DND-41 (cell line): ENCODE measurements around the gene FLVCR1.

Experiments used
- CTCF ChIP-seq: IDR thresholded peaks from 2 replicates; pipeline ENCODE4 v1.5.1; 2012; ENCODE audit warnings: borderline replicate concordance, low read length, moderate library complexity, mild to moderate bottlenecking; ENCODE audit not compliant: poor library complexity, severe bottlenecking; ENCODE audit errors: extremely low read depth
- EZH2 ChIP-seq: IDR thresholded peaks from 3 replicates; pipeline ENCODE4 v1.6.1; 2012; ENCODE audit warnings: borderline replicate concordance, low read depth, mild to moderate bottlenecking, moderate library complexity, low read length, inconsistent platforms; ENCODE audit not compliant: severe bottlenecking

- TF ChIP-seq CTCF, result no peak
- TF ChIP-seq EZH2, result no peak
These were observed 13.9 kb downstream of the FLVCR1 start for GRCh38 chr1:212871976-212872375.
